NCI-H2081 treated with DMSO at 0.1 percent for 48 hours (cell line): Measurements from ENCODE around the gene PCSK4.
"Not testable (repeated sequence)": the region's sequence is repeated elsewhere in the genome, so short reads cannot be mapped to it uniquely, and the experiment has no call there.

ENCODE experiments used
- DNase-seq: peaks from one replicate; lab custom pipeline; 2025; lab: John Stamatoyannopoulos, UW

The PCSK4 gene

DNA sequence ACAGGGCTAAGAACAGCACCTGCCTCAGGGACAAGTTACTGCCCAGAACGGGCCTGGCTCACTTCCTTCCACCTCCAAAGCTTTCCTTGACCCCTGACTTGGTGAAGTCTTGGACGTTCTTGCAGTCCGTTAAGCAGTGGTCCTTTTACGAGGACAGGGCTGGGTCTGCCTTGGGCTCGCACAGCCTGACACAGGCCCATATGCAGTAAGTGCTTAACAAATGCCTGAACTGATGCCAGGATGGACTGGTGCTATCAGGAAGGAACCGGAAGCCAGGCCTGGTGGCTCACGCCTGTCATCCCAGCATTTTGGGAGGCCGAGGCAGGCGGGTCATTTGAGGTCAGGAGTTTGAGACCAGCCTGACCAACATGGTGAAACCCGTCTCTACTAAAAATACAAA lies 31.9 kb upstream of the PCSK4 start:
- no peak for DNase-seq

DNA sequence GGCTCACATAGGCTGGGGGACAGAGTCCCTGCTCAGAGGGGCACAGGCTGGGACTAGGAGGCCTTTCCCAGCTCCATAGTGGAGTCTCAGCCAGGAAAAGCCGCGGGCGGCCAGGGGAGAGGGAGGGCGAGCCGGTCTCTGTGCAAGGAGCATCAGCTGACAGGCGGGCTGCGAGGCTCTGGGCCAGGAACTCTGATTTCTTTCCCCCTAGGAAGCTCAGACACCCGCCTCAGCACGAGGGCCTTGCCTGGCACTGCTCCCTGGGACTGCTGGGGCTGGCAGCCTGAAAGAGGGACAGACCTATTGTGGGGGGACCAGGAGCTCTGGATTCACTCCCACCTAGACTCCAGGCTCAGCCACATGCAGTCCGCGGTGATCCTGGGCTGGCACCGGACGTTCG lies 31.5 kb upstream of the PCSK4 start:
- no peak for DNase-seq

DNA sequence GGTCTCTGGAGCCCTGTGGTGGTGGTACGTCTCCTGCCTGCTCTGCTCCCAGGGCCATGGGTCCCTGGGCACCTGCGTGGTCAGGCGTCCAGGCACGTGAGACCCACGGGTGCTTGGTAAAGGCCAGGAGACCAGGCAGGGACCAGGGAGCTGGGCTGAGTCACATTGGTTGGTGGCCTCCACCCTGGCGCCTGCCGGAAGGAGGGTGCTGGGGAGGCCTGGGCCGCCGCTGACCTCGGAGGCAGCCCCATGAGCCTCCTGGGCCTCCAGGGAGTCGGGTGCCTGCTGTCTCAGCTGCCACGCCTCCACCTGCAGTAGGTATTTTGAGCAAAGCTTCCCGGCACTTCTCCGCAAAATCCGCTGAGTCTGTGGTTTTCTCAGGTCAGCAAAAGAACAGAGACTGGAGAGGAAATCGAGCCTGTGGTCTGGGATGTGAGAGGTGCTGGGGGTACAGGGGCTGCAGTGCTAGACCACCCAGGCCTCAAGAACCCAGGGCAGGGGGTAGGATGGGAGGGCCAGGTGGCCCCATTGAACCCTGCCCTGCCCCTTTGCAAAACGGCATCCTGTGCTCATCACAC lies 30.1 kb upstream of the PCSK4 start:
- DNase-seq = no peak

DNA sequence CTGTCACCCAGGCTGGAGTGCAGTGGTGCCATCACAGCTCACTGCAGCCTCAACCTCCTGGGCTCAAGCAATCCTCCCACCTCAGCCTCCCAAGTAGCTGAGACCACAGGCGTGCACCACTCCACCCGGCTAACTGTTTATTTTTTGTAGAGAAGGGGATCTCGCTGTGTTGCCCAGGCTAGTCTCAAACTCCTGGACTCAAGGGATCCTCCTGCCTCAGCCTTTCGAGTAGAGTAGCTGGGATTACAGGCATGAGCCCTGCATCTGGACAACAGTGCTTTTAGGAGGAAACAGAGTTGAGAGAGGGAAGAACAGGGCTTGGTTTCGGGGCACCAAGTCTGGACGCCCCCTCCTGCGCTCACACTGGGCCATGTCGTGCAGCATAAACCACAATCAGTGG lies 29.7 kb upstream of the PCSK4 start:
- not testable (repeated sequence) for DNase-seq

DNA sequence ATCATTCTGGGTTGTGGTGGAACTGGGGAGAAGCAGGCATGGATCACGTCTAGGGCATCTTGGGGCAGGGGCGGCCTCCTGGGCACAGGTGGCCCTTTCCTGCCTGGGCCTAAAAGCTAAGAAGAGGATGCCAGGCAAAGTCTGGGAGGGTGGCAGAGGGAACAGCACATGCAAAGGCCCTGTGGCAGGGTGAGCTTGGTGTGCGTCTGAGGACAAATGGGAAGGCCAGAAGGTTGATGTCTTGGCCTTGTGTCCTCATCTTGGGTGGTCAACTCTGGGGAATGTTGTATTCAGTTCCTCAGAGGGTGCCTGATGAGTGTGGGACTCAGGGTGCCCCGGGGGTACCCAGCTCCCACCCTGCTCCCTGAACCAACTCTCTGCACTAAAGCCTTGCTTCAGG lies 28.3 kb upstream of the PCSK4 start:
- no peak for DNase-seq

DNA sequence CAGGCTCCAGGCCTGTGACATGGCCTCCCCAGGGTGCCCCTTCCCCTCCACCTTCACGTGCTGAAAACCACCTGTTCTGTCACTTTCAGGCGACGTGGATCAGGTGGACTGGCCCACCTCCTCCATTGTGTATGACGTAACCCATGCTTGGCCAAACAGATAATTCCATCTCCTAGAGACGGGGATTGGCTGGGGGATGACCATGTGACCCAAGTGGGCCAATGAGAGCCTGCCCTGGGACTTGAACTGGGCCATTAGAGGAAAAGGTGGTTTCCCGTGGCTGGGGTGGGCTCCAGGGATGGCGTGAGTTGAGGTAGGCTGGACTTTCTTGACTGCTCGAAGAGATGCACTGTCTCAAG lies 26.2 kb upstream of the PCSK4 start:
- no peak for DNase-seq

DNA sequence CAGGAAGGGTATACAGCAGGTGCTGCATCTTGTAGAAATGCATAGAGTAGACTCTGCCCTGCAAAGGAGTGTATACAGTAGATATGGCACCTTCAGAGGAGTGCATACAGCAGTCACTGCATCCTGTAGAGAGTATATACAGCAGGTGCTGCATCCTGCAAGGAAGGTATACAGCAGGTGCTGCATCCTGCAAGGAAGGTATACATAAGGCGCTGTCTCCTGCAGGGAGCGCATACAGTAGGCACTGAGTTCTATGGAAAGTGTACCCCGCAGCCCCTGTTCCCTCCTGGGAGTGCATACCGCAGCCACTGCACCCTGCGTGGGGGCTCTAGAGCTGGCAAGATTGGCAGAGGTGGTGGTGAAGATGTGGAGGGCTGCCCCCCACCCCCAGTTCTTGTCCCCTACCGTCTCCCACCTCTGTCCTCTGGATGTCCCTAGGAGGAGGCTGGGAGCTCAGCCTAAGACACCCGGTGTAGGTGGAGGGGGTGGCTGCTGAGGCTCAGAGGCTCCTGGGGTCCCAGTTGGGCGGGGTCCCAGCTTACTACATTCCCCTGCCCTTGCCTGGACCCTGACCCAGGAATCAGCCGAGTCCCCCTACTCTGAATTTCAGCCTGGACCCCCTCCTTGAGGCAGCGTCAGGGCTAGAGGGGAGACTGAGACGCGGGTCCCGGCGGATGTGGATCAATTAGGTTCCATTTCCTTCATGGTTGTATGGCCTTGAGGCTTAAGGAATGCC lies 25.0 kb upstream of the PCSK4 start:
- DNase-seq = no peak

DNA sequence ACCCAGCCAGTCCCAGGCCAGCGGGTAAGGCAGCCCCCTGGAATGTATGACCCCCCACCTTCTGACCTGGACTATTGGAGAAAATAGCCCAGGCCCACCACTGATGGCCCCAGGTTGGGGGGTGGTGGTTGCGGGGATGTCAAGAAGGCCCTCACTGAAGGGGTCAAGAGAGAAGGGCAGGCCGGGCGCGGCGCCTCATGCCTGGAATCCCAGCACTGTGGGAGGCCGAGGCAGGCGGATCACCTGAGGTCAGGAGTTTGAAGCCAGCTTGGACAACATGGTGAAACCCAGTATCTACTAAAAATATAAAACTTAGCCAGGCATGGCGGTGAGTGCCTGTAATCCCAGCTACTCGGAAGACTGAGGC lies 24.1 kb upstream of the PCSK4 start:
- DNase-seq = no peak

DNA sequence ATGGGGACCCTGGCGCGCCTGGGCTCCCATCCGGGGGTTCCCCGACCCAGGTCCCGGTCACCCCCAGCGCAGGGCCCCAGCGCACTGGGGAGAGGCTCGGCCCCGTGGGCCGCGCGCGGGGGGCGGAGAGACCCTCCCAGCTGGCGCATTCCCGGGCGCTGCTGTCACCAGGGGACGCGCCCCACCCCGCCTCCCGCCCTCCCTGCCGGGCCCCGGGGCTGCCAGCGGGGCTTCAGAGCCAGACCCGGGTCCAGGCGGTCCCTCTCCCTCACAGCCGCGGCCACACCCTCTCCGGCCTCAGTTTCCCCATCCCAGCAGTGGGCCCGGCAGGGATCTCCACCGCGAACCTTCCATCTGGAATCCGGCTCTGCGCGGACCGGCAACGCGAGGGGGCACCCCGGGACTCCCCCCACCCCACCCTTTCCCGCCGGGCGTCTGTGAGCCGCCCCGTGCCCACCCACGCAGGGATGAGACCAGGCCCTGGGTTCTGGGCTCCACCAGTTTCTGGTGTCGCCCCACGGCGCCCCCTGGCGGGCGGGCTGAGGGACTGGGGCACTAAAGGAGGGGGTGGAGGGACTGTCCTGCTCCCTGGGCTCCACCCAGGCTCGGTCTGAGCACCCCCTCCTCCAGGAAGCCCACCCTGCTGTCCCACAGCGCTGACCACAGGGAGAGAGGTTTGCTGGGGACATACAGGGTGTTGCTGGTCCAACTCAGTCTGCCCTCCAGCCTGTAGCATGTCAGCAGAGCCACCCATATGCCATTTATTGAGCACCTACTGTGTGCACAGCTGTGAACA lies 23.5 kb upstream of the PCSK4 start:
- no peak for DNase-seq

DNA sequence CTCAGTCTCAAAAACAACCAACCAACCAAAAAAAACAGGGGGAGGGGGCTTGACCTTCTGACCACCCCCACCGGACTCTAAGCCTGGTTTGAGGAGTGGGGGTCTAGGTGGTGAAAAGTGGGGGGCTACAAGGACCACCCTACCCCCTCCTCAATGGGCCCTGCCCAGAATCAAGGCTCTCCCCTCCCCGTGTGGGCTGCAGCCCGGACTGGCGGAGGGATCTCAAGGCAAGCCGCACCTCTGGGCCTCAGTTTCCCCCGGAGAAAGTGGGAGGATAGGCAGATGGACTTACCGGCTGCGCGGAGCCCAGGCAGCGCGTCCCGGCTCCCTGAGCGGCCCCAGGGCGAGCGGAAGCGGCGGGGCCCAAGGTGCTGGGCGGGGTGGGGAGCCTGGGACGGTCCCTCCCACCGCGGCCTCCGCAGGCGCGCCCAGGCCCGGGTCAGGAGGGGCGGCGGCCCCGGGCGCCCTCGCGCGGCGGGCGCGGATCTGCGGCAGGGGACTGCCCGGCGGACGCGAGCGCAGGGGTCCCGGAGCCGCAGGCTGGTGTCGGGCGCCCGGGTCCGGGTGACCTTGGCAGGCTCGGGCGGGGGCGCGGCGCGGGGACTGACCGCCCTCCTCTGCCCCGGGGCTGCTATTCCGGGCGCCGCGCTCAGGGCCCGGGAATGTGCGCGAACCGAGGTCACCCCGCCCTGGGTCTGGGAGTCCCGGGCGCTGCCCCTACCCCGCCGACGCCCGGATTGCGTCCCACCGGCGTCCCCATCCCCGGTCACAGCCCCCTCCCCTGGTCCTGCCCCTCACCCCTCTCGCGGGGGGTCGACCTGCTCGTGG lies 22.7 kb upstream of the PCSK4 start, which contains the start of gene ADAMTSL5:
Gene ADAMTSL5 (minus strand): TSS at position 349 of the 828 bp plus-strand sequence. CDS start 2,076 bp downstream, outside the sequence.
- no peak for DNase-seq

DNA sequence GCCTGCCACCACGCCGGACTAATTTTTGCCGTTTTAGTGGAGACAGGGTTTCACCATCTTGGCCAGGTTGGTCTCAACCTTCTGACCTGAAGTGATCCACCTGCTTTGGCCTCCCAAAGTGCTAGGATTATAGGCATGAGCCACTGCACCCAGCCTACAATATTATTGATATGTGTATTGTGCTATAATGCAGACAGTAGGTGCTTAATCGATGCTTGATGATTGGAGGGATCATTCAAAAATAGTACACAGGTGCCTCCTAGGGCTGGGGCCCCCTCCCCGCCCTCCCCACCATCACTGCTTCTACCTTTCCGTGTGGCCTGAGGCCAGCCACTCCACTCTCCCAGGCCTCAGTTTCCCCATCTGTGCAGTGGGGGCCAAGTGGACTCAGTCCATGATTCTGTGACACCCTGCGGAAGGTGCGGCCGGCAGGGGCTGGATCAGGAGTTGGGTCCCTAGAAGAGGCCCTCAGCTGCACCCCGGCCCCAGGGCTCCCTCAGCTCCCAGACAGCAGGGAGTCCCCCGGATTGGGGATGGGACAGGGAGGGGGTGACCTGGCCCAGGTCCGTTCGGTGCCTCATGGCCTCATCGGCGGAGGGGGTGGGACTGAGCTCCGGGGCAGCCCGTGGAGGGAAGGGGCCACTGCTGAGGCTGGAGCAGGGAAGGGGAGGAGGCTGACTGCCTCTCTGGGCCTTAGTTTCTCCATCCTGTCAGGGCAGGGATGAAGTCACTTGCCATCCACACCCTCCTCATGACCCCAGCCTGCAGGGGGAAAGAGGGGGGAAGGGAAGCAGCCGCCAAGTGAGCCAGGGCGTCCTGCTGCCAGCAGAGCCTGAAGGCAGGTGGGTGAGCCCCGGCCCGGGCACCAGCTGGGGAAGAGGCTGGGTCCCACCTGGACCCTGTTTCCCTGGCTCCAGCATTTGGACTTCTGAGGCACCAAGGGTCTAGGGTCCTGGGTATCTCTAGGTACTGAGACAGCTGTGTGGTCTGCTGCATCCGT lies 21.5 kb upstream of the PCSK4 start:
- no peak for DNase-seq

DNA sequence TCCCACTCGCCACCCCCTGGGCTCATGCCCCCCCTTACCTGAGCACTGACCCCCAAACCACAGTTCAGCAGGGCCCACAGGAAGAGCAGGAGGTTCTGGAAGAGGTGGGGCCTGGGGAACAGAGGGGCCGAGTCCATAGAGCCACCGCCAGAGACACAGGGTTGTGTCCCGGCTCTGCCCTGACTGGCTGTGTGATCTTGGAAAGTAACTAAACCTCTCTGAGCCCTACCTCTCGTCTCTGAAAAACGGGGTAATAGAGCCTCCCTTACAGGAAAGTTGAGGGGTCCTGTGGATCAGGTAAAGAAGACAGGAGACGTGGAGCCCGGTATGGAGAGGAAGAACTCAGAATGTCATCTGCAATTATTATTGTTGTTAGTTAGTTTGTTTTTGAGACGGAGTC lies 20.7 kb upstream of the PCSK4 start:
- no peak for DNase-seq

DNA sequence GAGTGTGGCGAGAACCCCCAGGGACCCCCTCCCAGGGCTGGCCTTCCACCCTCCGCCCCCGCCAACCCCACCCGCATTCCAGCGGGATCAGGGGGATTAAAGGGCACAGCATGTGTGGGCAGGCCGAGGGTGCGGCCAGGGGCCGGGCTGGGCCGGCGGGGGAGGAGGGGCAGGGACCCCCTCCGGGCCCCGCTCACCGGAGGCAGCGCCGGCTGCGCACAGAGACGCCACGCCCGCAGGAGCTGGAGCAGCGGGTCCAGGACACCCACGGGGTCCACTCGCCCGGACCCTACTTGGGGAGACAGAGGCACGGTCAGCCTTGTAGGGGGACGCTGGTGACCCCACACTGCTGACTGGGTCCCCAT lies 20.3 kb upstream of the PCSK4 start:
- no peak for DNase-seq

DNA sequence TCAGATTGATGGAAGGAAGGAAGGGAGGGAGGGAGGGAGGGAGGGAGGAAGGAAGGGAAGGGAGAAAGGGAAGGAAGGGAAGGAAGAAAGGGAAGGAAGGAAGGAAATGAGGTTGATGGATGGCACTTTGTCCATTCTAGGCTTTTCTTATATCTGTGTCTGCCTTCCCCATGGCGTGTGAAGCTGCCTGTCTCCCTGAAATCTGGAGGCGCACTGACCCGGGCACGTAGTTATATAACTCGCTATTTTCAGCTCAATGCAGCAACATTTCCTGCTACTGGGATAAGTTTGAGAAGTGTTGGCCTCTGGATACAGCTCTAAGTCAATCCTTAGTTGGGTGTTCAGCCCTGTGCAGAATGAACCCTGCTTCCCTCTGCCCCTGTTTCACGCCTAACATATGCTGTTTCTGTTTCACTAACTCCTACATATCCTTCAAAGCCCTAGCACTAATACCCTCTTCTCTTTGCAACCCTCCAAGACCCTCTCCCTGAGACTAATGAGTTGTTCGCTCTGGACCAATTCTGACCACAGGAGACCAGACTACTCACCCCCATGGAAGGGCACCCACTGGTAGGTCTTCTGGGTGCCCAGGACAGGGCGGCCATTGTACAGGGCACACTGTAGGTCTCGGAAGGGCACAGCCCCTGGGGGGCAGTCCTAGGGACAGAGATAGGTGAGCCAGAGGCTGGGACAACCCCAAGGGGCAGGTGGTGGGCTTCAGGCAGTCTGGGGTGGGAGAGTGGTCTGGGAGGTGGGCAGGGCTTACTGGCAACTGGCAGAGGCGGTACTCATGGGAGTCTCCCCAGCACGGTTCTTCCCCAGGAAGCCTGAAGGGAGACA lies 19.7 kb upstream of the PCSK4 start:
- no peak for DNase-seq

DNA sequence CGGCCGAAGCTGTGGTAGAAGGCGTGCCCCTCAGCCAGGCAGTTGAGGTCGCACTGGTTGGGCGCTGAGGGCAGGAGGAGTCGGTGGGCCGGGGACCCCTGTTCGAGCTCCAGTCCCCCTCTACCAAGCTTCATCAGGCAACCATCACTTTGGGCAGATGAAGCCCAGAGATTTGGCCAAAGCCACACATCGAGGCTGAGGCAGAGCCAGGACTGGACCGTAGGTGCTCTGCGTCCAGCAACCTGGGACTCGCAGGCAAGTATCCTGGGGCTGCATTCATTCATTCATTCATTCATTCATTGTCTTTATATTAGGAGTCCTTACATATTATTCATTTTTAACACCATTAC lies 18.3 kb upstream of the PCSK4 start:
- DNase-seq = no peak

DNA sequence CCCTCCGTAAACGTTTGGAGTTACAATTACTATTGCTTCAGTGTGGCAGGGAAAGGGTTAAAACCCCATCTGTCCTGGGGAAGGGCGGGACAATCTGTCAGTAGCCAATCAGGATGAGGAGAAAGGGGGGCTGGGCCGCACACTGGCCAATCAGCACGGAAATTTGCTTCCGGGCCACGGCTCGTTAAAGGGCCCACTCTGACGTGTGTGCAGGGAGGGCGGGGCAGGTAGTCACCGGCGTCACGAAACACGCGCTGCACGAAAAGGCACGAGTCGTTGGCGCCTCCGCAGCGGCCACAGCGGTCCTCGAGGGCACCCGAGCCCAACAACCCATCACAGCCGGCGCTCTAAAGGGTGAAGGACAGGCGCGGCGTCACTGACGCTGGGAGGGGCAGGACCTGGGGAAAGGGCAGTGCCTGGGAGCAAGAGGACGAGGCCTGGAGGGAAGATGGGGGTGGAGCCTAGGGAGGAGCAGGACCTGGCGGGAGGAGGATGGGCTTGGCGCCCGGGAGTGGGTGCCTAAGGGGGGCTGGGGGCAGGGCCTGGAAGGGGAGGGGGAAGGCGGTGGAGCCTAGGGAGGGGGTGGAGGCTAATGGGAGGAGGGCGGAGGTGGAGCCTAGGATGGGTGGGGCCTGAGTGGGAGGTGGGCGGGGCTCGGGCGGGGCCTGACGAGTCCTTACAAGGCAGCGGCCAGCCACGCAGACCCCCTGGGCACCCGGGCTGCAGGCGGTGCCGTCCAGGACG lies 17.8 kb upstream of the PCSK4 start:
- DNase-seq = peak; percentile 55

DNA sequence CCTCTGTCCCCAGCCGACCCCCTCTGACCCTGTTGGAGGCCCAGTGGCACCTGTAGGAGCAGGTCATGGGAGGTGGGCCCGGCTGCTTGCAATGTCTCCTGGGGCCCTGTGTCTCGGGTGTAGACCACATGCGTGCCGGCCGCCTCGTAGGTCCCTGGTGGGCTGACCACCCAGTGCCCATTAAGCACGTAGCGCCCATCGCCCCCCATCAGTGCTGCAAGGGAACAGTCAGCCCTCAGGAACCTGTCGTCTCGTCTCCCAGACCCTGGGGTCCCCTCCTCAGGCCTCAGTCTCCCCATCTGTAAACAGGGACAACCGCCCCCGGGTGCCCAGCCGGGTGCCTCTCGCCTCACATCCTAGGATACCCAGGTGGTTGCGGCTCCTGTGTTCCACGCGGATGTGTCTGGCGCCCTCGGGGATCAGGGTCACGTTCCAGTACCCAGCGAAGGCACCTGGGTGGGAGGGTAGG lies 17.1 kb upstream of the PCSK4 start:
- no peak for DNase-seq

DNA sequence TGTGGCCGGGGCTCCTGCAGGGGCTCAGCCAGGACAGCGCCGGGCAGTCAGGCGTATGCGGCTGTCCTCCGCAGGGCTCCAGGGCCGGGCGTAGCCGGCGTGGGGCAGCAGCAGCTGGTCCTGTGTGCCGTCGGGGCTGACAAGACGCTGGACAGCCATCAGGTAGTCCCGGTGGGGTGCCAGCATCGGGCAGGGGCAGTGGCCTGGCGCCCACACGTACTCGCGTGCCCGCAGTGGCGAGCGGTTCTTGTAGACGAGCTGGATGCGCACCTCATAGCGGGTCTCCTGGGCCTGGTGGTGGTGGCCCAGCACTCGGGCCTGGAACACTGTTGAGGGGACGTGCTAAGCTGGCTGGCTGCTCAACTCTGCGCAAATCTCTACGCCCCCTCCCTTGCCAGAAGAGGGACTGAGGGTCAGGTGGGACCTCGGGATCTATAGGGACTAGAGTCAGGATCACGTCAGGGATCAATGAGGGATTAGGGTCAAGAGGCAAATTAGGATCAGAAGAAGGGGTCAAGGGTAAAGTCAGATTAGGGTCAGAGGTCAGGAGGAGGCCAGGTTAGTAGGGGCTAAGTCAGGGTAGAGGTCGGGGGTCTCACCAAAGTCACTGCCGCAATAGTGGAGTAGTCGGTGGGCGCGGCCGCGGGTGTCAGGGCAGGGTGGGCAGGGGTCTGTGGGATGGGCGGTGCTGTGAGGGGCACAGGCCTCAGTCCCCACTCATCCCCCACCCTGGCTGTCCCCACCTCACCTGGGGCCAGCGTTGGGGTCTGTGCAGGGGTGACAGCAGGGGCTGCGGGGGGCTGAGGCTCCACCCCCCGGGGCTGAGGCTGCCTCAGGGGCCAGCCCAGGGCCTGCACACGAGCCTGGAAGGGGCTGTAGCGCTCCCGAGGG lies 16.1 kb upstream of the PCSK4 start:
- no peak for DNase-seq

DNA sequence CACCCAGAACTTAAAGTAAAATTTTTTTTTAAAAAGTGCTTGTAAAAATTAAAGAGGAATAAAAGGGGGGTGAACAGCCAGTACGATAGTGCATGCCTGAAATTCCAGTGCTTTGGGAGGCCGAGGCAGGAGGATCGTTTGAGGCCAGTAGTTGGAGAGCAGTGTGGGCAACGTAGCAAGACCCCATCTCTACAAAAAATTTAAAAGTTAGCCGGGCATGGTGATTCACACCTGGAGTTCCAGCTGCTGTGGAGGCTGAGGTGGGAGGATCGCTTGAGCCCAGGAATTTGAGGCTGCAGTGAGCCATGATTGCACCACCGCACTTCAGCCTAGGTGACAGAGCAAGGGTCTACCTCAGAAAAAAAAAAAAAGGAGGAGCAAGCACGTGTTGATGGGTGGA lies 14.9 kb upstream of the PCSK4 start:
- no peak for DNase-seq
